Stimulated activated effector memory CD8-positive, alpha-beta T cell treated with anti-CD3 and anti-CD28 coated beads, Interleukin-12 subunit alpha, Interleukin-12 subunit beta, amount 100 ng/mL, for 72 hours (primary cell): ENCODE measurements around the gene RARA.

ENCODE experiments used
- ATAC-seq: fragments of 150-1000 bp; cut with Tn5 transposase; 2 replicates; pipeline ENCODE4 v1.10.0; 2021
- DNase-seq, 2 donors: peaks; one replicate each; pipeline ENCODE4 v3.0.0; 2021 to 2022; ENCODE audit warnings: low spot score in 2 of 2
- H3K27ac Mint-ChIP-seq: one replicate; pipeline ENCODE4 v1.8.0; 2022; ENCODE audit warnings: mild to moderate bottlenecking, mixed read lengths
- H3K36me3 Mint-ChIP-seq: one replicate; pipeline ENCODE4 v1.8.0; 2022; ENCODE audit warnings: mild to moderate bottlenecking, mixed read lengths
- H3K4me1 Mint-ChIP-seq: one replicate; pipeline ENCODE4 v1.8.0; 2022; ENCODE audit warnings: mixed read lengths
- H3K4me3 Mint-ChIP-seq: one replicate; pipeline ENCODE4 v1.8.0; 2022; ENCODE audit warnings: mild to moderate bottlenecking, mixed read lengths
- H3K9me3 Mint-ChIP-seq: one replicate; pipeline ENCODE4 v1.8.0; 2022; ENCODE audit warnings: mixed read lengths

The RARA gene

DNA sequence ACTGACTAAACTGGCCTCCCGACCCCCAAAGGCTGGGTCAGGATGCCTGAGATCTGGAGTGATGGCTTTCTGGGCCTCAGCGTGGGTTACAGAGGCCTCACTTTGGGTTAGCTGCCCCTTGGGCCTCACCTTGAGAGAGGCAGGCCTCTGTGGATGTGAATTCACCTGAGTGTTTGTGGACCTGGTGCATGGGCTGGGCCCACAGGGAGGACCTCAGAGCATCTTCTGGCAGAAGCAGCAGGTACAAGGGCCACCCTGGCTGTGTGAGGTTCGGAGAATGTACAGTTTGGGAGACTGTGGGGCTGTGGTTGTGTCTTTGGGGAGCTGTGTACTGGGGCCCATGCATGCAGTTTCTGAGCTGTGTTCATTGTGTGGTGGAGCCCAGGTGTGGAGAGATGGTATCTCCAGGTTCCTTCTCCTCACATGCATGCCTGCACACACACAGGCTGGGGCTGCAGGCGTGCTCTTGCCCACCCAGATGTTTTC lies 18.3 kb downstream of the RARA start:
- H3K4me1 Mint-ChIP-seq = peaks cover 92% of the 10 kb centered on the region
- no peaks in the 10 kb centered on the region for H3K9me3 Mint-ChIP-seq
- H3K27ac Mint-ChIP-seq = peak overlapping the region; percentile 36
- peaks cover 82% of the 10 kb centered on the region for H3K36me3 Mint-ChIP-seq
- peak overlapping the region; percentile 90 for H3K4me3 Mint-ChIP-seq
- DNase-seq (no peak), ATAC-seq (no peak)

DNA sequence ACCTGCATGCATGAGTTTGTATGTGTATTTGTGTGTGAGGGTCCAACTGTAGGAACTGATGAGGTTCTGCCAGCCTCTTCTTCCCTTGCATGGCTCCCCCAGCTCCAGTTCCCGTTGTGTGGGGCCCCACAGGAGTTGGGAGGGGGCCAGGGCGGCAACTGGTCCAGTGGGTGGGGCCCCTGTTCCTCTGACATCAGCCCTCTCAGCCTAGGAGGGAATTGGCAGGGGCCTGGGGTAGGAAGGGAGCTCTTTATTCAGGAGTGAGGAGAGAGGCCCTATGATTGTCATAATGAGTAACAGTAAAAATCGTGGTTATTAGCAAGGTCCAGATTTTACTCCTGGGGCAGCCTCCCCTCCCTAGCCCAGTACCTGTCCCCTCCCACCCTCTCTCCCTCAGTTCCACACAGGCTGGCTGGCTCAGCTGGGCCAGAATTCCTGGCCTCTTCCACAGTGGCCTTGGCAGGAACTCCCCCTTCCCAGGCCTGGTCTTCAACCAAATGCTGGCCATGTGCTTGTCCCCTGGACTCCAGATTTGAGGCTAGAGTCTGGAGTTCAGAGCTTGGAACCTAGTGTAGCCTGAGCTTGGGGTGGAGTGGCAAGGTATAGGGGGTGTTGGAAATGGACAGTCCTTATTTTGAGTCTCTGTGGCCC lies 18.9 kb downstream of the RARA start:
- ATAC-seq (no peak), DNase-seq (no peak)
- peaks cover 92% of the 10 kb centered on the region for H3K4me1 Mint-ChIP-seq
- peak overlapping the region; percentile 50 for H3K27ac Mint-ChIP-seq
- H3K4me3 Mint-ChIP-seq = peak overlapping the region; percentile 90
- no peaks in the 10 kb centered on the region for H3K9me3 Mint-ChIP-seq
- H3K36me3 Mint-ChIP-seq = peaks cover 82% of the 10 kb centered on the region

- DNase-seq (no peak), ATAC-seq (no peak)
- no peaks in the 10 kb centered on the region for H3K9me3 Mint-ChIP-seq
- H3K27ac Mint-ChIP-seq = peak overlapping the region; percentile 50
- H3K36me3 Mint-ChIP-seq = peaks cover 82% of the 10 kb centered on the region
- H3K4me3 Mint-ChIP-seq = peak overlapping the region; percentile 90
- H3K4me1 Mint-ChIP-seq = peaks cover 92% of the 10 kb centered on the region
These were observed 19.4 kb downstream of the RARA start for GRCh38 chr17:40328386-40328766.

- no peaks in the 10 kb centered on the region for H3K9me3 Mint-ChIP-seq
- DNase-seq (no peak), ATAC-seq (peak; percentile 25)
- peaks cover 87% of the 10 kb centered on the region for H3K36me3 Mint-ChIP-seq
- H3K4me3 Mint-ChIP-seq = peak overlapping the region; percentile 54
- peak overlapping the region; percentile 50 for H3K27ac Mint-ChIP-seq
- H3K4me1 Mint-ChIP-seq = peaks cover 96% of the 10 kb centered on the region
These were observed 21.1 kb downstream of the RARA start for GRCh38 chr17:40329839-40330794.

DNA sequence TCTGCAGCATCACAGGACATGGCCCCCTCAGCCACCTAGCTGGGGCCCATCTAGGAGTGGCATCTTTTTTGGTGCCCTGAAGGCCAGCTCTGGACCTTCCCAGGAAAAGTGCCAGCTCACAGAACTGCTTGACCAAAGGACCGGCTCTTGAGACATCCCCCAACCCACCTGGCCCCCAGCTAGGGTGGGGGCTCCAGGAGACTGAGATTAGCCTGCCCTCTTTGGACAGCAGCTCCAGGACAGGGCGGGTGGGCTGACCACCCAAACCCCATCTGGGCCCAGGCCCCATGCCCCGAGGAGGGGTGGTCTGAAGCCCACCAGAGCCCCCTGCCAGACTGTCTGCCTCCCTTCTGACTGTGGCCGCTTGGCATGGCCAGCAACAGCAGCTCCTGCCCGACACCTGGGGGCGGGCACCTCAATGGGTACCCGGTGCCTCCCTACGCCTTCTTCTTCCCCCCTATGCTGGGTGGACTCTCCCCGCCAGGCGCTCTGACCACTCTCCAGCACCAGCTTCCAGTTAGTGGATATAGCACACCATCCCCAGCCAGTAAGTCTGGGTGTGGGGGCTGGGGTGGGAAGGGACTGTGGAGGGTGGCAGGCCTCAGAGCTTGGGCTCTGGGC lies 22.0 kb downstream of the RARA start:
- Mint-ChIP-seq H3K4me3 (peak overlapping the region; percentile 54), H3K36me3 (peaks cover 87% of the 10 kb centered on the region), H3K27ac (peak overlapping the region; percentile 50), H3K4me1 (peaks cover 90% of the 10 kb centered on the region), H3K9me3 (no peaks in the 10 kb centered on the region)
- ATAC-seq = no peak
- DNase-seq = no peak

DNA sequence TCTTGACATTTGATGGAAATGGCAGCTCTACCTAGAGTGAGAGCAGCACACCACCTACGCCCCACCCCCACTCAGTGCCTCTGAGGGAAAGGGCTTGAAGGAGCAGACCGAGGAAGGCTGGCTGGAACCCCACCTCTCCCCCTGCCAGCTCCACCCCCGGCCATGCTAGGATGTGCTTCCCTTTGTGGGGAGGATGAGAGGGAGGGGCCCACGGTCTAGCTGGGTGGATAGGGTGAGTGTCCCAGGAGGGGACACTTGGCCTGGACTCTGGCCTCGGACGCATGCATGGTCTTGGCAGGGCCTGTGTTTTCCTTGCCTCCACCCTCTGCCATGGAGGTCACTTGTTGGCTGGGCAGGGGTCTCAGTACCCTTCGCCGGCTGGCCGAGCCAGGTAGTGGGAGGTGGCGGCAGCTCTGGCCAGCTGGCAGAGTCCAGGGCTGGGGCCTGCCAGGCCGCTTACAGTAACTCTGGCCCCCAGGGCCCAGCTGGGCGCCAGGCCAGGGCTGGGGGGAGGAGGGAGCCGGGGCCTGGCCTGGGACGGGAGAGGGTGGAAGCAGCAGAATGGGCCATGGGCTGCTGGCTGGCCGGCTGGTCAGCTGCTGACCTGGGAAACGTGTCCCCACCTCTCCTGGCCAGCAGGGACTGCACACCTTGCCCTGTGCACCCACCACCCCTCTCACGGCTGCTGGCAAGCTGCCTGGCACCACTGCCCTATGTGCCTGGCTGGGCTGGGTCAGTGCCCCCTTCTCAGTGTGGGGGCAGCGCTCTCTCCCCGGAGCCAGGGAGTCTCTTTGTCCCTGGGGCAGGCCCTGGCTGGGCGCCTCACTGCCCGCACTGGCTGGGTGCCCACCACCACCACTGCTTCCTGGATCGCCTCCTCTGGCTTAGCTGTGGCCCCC lies 23.0 kb downstream of the RARA start:
- peak overlapping the region; percentile 54 for H3K4me3 Mint-ChIP-seq
- DNase-seq (no peak), ATAC-seq (no peak)
- peaks cover 84% of the 10 kb centered on the region for H3K4me1 Mint-ChIP-seq
- peak overlapping the region; percentile 91 for H3K27ac Mint-ChIP-seq
- H3K9me3 Mint-ChIP-seq = no peaks in the 10 kb centered on the region
- H3K36me3 Mint-ChIP-seq = peaks cover 90% of the 10 kb centered on the region

DNA sequence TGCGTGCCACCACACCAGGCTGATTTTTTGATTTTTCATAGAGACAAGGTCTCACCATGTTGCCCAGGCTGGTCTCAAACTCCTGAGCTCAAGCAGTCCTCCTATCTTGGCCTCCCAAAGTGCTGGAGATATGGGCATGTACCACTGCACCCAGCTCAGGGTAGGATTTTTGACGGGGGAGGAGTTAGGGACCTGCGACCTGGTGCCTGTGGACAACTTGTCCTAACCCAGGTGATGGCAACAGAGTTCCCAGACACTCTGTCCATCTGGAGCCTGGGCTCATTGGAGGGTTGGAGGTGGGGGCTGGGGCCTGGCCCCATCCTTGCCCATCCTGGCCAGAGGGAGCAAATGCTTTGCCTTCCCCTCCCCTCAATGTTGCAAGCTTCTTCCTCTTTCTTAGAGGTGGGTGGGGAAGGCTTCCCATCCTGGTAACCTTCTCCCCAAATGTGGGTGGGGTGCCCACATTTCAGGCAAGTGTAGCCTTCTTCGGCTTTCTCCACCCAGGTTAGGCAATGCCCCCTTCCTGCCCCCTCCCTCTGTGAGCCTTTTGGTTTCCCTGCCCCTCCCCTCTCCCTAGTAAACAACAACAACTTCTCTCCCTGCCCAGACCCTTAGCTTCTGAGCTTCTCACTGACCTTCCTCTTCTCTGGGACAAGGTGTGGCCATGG lies 24.9 kb downstream of the RARA start:
- peaks cover 81% of the 10 kb centered on the region for H3K4me1 Mint-ChIP-seq
- peaks cover 91% of the 10 kb centered on the region for H3K36me3 Mint-ChIP-seq
- no peak for DNase-seq
- H3K4me3 Mint-ChIP-seq = no peak overlapping the region
- peak overlapping the region; percentile 91 for H3K27ac Mint-ChIP-seq
- H3K9me3 Mint-ChIP-seq = no peaks in the 10 kb centered on the region
- ATAC-seq = no peak

DNA sequence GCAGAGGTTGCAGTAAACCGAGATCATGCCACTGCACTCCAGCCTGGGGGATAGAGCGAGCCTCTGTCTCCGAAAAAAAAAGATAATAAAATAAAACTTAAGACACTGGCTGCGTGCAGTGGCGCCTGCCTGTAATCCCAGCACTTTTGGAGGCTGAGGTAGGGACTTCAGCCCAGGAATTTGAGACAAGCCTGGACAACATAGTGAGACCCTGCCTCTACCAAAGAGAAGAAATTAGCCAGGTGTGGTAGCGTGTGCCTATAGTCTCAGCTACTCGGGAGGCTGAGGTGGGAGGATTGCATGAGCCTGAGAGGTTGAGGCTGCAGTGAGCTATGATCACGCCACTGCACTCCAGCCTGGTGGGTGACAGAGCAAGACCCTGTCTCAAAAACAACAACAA lies 26.6 kb downstream of the RARA start:
- H3K36me3 Mint-ChIP-seq = peaks cover 97% of the 10 kb centered on the region
- H3K4me1 Mint-ChIP-seq = peaks cover 82% of the 10 kb centered on the region
- DNase-seq (no peak), ATAC-seq (no peak)
- H3K4me3 Mint-ChIP-seq = no peak overlapping the region
- no peak overlapping the region for H3K27ac Mint-ChIP-seq
- H3K9me3 Mint-ChIP-seq = no peaks in the 10 kb centered on the region

GRCh38 chr17:40337351-40337750 lies 28.4 kb downstream of the RARA start:
- no peak for DNase-seq
- H3K4me3 Mint-ChIP-seq = peak overlapping the region; percentile 13
- peaks cover 92% of the 10 kb centered on the region for H3K36me3 Mint-ChIP-seq
- H3K27ac Mint-ChIP-seq = peak overlapping the region; percentile 6
- H3K4me1 Mint-ChIP-seq = peaks cover 80% of the 10 kb centered on the region
- H3K9me3 Mint-ChIP-seq = no peaks in the 10 kb centered on the region
- no peak for ATAC-seq

GRCh38 chr17:40338058-40338457 lies 29.1 kb downstream of the RARA start:
- peak overlapping the region; percentile 13 for H3K4me3 Mint-ChIP-seq
- peaks cover 80% of the 10 kb centered on the region for H3K4me1 Mint-ChIP-seq
- peak overlapping the region; percentile 6 for H3K27ac Mint-ChIP-seq
- peak; percentile 17 for ATAC-seq
- no peaks in the 10 kb centered on the region for H3K9me3 Mint-ChIP-seq
- no peak for DNase-seq
- peaks cover 92% of the 10 kb centered on the region for H3K36me3 Mint-ChIP-seq

DNA sequence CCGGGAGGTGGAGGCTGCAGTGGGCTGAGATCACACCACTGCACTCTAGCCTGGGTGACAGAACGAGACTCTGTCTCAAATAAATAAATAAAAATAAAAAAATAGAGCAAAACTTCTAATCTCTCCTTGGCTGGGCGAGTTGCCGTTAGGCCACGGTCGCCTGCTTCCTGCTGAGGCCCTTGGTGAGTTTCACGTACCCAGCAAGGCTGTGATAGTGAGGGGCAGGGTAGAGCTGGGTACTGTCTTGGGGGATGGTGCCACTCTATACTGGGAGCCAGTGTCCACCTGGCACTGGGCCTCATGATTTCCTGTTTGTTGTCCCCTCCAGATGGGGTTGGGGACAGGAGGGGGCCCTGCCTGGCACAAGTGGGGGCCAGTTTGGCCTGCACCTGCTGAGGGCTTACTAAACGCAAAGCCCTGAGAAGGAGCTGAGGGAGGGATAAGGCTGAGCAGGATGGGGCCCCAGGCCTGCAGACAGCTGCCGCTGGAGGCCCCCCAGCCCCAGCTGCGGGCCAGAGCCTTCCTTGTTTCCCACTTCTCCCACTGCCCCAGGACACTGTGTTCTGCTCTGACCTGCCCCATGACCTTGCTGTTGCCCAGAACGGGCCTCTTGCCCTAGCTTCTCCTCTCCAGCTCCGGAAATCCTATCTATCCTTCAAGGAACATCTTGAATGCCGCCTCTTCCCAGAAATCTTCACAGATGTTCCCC lies 30.1 kb downstream of the RARA start:
- DNase-seq (no peak), ATAC-seq (no peak)
- peak overlapping the region; percentile 6 for H3K27ac Mint-ChIP-seq
- peaks cover 92% of the 10 kb centered on the region for H3K36me3 Mint-ChIP-seq
- no peaks in the 10 kb centered on the region for H3K9me3 Mint-ChIP-seq
- H3K4me3 Mint-ChIP-seq = no peak overlapping the region
- H3K4me1 Mint-ChIP-seq = peaks cover 80% of the 10 kb centered on the region

DNA sequence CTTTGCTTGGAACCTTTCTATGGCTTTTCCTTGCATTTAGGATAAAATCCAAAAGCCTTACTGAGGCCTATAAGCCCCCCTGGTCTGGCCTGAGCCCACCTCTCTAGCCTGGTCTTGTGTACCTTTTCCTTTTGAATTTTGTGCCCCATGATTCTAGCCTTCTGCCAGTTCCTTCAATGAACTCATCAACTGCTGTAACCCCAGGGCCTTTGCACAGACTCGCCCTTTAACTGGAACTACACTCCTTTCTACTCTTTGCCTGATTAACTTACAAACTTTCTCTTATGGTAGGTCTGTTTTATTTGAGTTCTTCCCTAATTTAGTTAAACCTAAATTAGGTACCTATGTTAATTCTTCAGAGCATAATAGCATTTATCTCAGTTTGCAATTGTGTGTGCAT lies 31.3 kb downstream of the RARA start:
- no peaks in the 10 kb centered on the region for H3K9me3 Mint-ChIP-seq
- ATAC-seq = no peak
- peak overlapping the region; percentile 71 for H3K4me3 Mint-ChIP-seq
- H3K36me3 Mint-ChIP-seq = peaks cover 92% of the 10 kb centered on the region
- peaks cover 80% of the 10 kb centered on the region for H3K4me1 Mint-ChIP-seq
- H3K27ac Mint-ChIP-seq = peak overlapping the region; percentile 70
- no peak for DNase-seq

- DNase-seq (peak; percentile 72 to 90), ATAC-seq (peak; percentile 96)
- peak overlapping the region; percentile 70 for H3K27ac Mint-ChIP-seq
- H3K36me3 Mint-ChIP-seq = peaks cover 92% of the 10 kb centered on the region
- H3K9me3 Mint-ChIP-seq = no peaks in the 10 kb centered on the region
- peaks cover 88% of the 10 kb centered on the region for H3K4me1 Mint-ChIP-seq
- H3K4me3 Mint-ChIP-seq = peak overlapping the region; percentile 71
These were observed 32.2 kb downstream of the RARA start for GRCh38 chr17:40340880-40341807.
